HepG2 (cell line): Measurements from ENCODE around the gene HSD3B7. TPM values are rescaled to one million over a fixed set of nuclear protein-coding genes. Genes with fewer than 3 reads are reported as not detected.
A peak's percentile ranks its signal among the peaks of the same experiment; 100 is the strongest.

Experiments used
- ARID3A ChIP-seq: IDR thresholded peaks from 2 replicates; pipeline ENCODE4 v1.6.1; 2012; ENCODE audit warnings: low read depth, low read length, improper control_type of control experiment
- E2F1 ChIP-seq: sonication (generic); formaldehyde crosslinking; IDR thresholded peaks from 2 replicates; pipeline ENCODE4 v1.5.0; 2020; ENCODE audit warnings: missing genetic modification reagents
- GATAD2A ChIP-seq: IDR thresholded peaks from 2 replicates; pipeline ENCODE4 v1.6.1; 2016
- HMG20B ChIP-seq: conservative IDR thresholded peaks from 2 replicates; pipeline ENCODE4 v1.6.1; 2016; ENCODE audit warnings: missing genetic modification reagents, missing compliant biosample characterization
- JARID2 ChIP-seq: sonication (generic); formaldehyde crosslinking; IDR thresholded peaks from 2 replicates; pipeline ENCODE4 v1.8.1; 2023; ENCODE audit warnings: missing genetic modification reagents, inconsistent platforms; ENCODE audit not compliant: insufficient replicate concordance
- MAFF ChIP-seq: IDR thresholded peaks from 2 replicates; pipeline ENCODE4 v1.6.1; 2011; ENCODE audit warnings: low read depth, low read length, improper control_type of control experiment
- NR2F2 ChIP-seq: IDR thresholded peaks from 2 replicates; pipeline ENCODE4 v1.6.1; 2012; ENCODE audit warnings: low read depth, inconsistent platforms, borderline replicate concordance
- XBP1 ChIP-seq: sonication (generic); formaldehyde crosslinking; IDR thresholded peaks from 2 replicates; pipeline ENCODE4 v1.5.0; 2020; ENCODE audit warnings: missing genetic modification reagents
- ZNF17 ChIP-seq: sonication (generic); formaldehyde crosslinking; IDR thresholded peaks from 2 replicates; pipeline ENCODE4 v1.5.0; 2020; ENCODE audit warnings: mild to moderate bottlenecking, missing genetic modification reagents
- ZNF207 ChIP-seq: fragments of 450-650 bp; IDR thresholded peaks from 2 replicates; pipeline ENCODE4 v1.6.1; 2016; ENCODE audit warnings: antibody characterized with exemption, borderline replicate concordance
- ZNF260 ChIP-seq: sonication (generic); formaldehyde crosslinking; IDR thresholded peaks from 2 replicates; pipeline ENCODE4 v1.4.0; 2020; ENCODE audit warnings: missing genetic modification reagents, low read depth, mild to moderate bottlenecking, borderline replicate concordance
- ZNF337 ChIP-seq: sonication (generic); formaldehyde crosslinking; IDR thresholded peaks from 2 replicates; pipeline ENCODE4 v1.5.1; 2020; ENCODE audit warnings: missing genetic modification reagents, low read depth, mild to moderate bottlenecking, borderline replicate concordance
- ZNF414 ChIP-seq: sonication (generic); formaldehyde crosslinking; IDR thresholded peaks from 2 replicates; pipeline ENCODE4 v1.5.0; 2020; ENCODE audit warnings: missing genetic modification reagents
- ZNF496 ChIP-seq: sonication (generic); formaldehyde crosslinking; IDR thresholded peaks from 2 replicates; pipeline ENCODE4 v1.8.1; 2023; ENCODE audit warnings: mild to moderate bottlenecking, moderate library complexity, missing genetic modification reagents; ENCODE audit not compliant: insufficient replicate concordance
- ZNF577 ChIP-seq: sonication (generic); formaldehyde crosslinking; IDR thresholded peaks from 2 replicates; pipeline ENCODE4 v1.4.0; 2020; ENCODE audit warnings: mild to moderate bottlenecking, low read depth, missing genetic modification reagents, borderline replicate concordance
- ZNF598 ChIP-seq: sonication (generic); formaldehyde crosslinking; IDR thresholded peaks from 2 replicates; pipeline ENCODE4 v1.5.1; 2020; ENCODE audit warnings: mild to moderate bottlenecking, missing genetic modification reagents, borderline replicate concordance
- ZNF777 ChIP-seq: sonication (generic); formaldehyde crosslinking; IDR thresholded peaks from 2 replicates; pipeline ENCODE4 v1.4.0; 2020; ENCODE audit warnings: missing genetic modification reagents
- ZNF850 ChIP-seq: sonication (generic); formaldehyde crosslinking; conservative IDR thresholded peaks from 2 replicates; pipeline ENCODE4 v1.9.0; 2021; ENCODE audit warnings: mild to moderate bottlenecking, missing genetic modification reagents
- ZSCAN22 ChIP-seq: sonication (generic); formaldehyde crosslinking; IDR thresholded peaks from 2 replicates; pipeline ENCODE4 v1.4.0; 2020; ENCODE audit warnings: mild to moderate bottlenecking, missing genetic modification reagents
- polyA plus RNA-seq, 8 experiments: library from polyadenylated mRNA; depleted of rRNA in 3 of 8; stranded (reverse) in 7 of 8; unstranded in 1 of 8; fragments of >200 nt; fragmentation: Illumina TruSeq in 4 of 8; extraction: Trizol in 4 of 8; gene quantifications; 2 replicates each; pipeline versions ENCODE4 v1.2.1 to v1.2.3, GENCODE V29; 2011 to 2016; ENCODE audit warnings: low read depth in 4 of 8, missing spikeins in 1 of 8, mixed read lengths in 1 of 8; ENCODE audit not compliant: insufficient read depth in 1 of 8
- total RNA-seq, 5 experiments: library from RNA; depleted of rRNA; stranded (reverse); fragments of >200 nt; fragmentation: Illumina TruSeq; extraction: Trizol; gene quantifications; 2 replicates each; pipeline ENCODE4 v1.2.3, GENCODE V29; 2016; ENCODE audit warnings: low read depth in 1 of 5
- TF ChIP-seq, protein P1 (sequence below), 2 experiments: sonication (generic) in 1 of 2; formaldehyde crosslinking in 1 of 2; IDR thresholded peaks; 2 replicates each; pipeline versions ENCODE4 v1.6.1 to v1.9.0; 2014 to 2022; ENCODE audit warnings: antibody characterized with exemption in 1 of 2, borderline replicate concordance in 1 of 2, inconsistent platforms in 1 of 2, low read depth in 1 of 2, missing genetic modification reagents in 1 of 2

HSD3B7 gene
- total and polyA plus RNA-seq, 2 of the 13 experiments (the other 11 are each of a cell fraction or from before 2014, with no cell fraction given): 32.9 to 69.7 TPM

GRCh38 chr16:30957456-30958174, 27.4 kb upstream of the HSD3B7 start, which contains the start of gene SETD1A (continued):
- TF ChIP-seq ZNF496 (CRISPR knock-in tag) (no peak), ZNF260 (CRISPR knock-in tag) (no peak), ZSCAN22 (CRISPR knock-in tag) (no peak), E2F1 (peak; percentile 62; the same call in 1 of the 2 replicates), ZNF337 (CRISPR knock-in tag) (no peak), ZNF577 (CRISPR knock-in tag) (no peak), ZNF850 (no peak), ZNF777 (CRISPR knock-in tag) (no peak), ZNF207 (no peak), ZNF414 (peak; percentile 77), ARID3A (no peak; the same call in 1 of the 2 replicates), XBP1 (no peak), MAFF (no peak), ZNF17 (no peak), HMG20B (CRISPR knock-in tag) (no peak), ZNF598 (CRISPR knock-in tag) (no peak), JARID2 (CRISPR knock-in tag) (peak; percentile 23), NR2F2 (no peak; the same call in 1 of the 2 replicates), GATAD2A (no peak)
- TF ChIP-seq, protein P1, sequence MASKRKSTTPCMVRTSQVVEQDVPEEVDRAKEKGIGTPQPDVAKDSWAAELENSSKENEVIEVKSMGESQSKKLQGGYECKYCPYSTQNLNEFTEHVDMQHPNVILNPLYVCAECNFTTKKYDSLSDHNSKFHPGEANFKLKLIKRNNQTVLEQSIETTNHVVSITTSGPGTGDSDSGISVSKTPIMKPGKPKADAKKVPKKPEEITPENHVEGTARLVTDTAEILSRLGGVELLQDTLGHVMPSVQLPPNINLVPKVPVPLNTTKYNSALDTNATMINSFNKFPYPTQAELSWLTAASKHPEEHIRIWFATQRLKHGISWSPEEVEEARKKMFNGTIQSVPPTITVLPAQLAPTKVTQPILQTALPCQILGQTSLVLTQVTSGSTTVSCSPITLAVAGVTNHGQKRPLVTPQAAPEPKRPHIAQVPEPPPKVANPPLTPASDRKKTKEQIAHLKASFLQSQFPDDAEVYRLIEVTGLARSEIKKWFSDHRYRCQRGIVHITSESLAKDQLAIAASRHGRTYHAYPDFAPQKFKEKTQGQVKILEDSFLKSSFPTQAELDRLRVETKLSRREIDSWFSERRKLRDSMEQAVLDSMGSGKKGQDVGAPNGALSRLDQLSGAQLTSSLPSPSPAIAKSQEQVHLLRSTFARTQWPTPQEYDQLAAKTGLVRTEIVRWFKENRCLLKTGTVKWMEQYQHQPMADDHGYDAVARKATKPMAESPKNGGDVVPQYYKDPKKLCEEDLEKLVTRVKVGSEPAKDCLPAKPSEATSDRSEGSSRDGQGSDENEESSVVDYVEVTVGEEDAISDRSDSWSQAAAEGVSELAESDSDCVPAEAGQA (IDR thresholded peaks at IDR 0.05; ENCODE audit: low read depth): peak; percentile 76
- TF ChIP-seq, protein P1 (CRISPR knock-in tag; IDR thresholded peaks at IDR 0.05; ENCODE audit: borderline replicate concordance): no peak; the same call in 1 of the 2 replicates
